HPDE6-E6E7 (cell line): ENCODE measurements around the gene THOC5.
"Not testable (repeated sequence)": the region's sequence is repeated elsewhere in the genome, so short reads cannot be mapped to it uniquely, and the experiment has no call there.

Experiments
- DNase-seq: peaks from one replicate; pipeline ENCODE4 v3.0.0; 2011; ENCODE audit warnings: missing footprints; ENCODE audit errors: extremely low spot score

The THOC5 gene

GRCh38 chr22:29563652-29564460 lies 10.3 kb upstream of the THOC5 start:
- DNase-seq: no peak

DNA sequence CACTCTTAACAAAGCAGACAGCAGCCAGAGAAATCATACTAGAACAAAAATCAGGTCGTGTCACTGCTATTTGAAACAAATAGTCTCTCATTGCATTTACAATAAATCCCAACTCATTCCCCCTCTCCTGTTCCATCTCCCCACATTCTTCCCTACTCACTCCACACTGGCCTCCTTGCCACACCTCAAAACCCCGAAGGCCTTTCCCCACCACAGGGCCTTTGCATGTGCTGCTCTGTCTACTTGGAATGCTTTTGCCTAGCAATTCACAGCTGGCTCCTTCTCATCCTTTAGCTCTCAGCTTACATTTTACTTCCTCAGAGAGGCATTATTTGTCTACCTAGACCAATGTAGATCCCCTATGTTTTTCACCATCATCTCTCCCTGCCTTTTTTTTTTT lies 6.3 kb upstream of the THOC5 start:
- no peak for DNase-seq

DNA sequence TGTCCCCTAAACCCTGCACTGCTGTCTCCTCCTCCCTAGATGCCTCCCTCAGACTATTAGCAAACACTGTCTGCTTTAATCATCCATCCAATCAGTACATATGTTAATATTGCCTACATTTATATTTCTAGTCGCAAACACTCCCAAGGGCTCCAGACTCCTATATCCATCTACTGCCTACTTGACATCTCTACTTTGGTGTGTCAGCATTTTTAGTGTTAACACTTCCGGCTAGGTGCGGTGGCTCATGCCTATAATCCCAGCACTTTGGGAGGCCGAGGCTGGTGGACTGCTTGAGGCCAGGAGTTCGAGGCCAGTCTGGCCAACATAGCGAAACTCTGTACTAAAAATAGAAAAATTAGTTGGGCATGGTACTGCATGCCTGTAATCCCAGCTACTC lies 5.5 kb upstream of the THOC5 start:
- DNase-seq: no peak

GRCh38 chr22:29555065-29555644 lies 1.6 kb upstream of the THOC5 start:
- no peak for DNase-seq

GRCh38 chr22:29552357-29552756 lies 1.2 kb downstream of the THOC5 start:
- not testable (repeated sequence) for DNase-seq

GRCh38 chr22:29550005-29550404 lies 3.6 kb downstream of the THOC5 start:
- no peak for DNase-seq

- not testable (repeated sequence) for DNase-seq
Measured at GRCh38 chr22:29545045-29545444, 8.5 kb downstream of the THOC5 start.

- no peak for DNase-seq
Measured at GRCh38 chr22:29541845-29542244, 11.7 kb downstream of the THOC5 start.

DNA sequence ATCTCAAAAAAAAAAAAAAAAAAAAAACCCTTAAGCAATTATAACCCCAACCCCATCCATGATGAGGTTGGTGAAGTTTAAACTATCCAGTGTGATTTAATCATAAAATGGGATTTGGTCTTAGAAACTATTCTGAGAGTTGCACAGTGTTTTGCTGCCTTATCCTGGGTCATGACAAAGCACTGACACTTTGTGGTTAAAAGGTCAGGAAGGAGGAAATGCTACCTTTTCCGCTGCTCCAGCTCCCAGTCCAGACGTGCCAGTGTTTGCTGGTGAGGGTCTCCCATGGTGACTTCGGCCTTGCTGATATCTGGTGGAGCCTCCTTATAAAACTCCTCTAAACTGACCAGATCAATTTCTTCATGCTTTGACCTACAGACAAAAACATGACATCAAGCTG lies 14.5 kb downstream of the THOC5 start:
- DNase-seq: no peak

DNA sequence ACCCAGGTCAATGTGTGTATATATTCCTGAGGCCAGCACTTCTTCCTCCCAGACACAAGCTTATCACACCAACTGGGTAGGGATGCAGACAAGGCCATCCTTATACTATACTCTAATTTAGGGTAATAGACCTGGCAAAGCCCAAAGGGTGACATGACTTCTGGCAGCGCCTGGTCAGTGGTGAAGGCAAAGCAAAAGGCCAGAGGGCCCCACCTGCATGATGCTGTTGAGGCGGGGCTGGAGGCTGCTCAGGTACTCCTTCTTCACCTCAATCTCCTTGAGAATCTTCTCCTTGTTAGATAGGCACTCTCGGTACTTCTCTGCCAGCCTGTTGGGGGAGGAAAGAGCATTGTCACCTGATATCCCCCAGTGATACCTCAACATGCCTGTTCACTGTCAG lies 17.1 kb downstream of the THOC5 start:
- no peak for DNase-seq

- no peak for DNase-seq
Measured at GRCh38 chr22:29531419-29531818, 22.1 kb downstream of the THOC5 start.

DNA sequence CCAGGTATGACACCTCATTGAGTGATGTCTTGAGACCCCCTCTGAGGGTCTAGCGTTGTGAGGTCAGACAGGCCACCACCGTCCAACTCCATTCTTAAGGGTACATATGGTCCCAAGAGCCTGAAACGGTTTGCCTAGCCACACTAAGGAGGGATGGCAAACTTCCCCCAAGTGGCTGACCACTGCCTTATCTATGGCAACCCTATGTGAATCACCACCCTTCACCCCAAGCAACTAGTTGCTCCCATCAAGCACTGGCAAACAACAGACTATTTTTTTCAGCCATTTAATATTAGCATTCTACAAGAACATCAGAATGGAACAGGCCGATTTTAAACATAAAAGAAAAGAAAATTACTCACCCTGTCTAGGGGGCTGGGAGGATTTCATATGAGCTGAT lies 22.8 kb downstream of the THOC5 start:
- DNase-seq: no peak

GRCh38 chr22:29528144-29528543 lies 25.4 kb downstream of the THOC5 start:
- no peak for DNase-seq

DNA sequence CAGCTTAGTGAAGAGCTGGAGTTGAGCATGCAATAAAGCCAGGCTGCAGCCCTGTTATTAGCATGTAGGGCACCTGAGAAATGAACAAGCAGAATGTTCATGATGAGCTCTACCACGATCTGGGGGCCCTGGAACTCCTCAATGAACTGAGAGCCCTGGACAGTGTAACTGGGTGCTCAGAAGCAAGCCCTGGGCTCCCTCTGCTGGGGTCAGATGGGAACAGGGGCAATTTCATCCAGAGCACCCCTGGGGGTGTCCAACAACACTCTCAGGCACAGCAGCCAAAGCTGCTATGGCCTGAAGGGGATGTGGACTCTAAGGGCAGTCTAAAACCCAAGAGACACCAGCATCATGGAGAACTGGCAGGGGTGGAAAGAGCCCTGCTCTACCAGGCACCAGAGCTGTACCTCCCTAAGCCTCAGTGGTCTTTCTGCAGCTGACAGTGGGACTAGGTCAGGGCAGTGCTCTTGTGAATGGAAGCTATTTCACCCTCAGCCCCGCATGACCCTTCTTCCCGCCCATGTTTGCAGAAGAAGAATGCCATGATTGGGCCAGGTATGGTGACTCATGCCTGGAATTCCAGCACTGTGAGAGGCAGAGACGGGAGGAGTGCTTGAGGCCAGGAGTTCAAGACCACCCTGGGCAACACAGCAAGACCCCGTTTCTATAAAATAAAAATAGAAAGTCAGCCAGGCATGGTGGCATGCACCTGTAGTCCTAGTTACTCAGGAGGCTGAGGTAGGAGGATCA lies 28.9 kb downstream of the THOC5 start:
- no peak for DNase-seq

- DNase-seq: no peak
Measured at GRCh38 chr22:29523761-29524160, 29.8 kb downstream of the THOC5 start.

- DNase-seq: no peak
Measured at GRCh38 chr22:29521526-29521925, 32.0 kb downstream of the THOC5 start.

- DNase-seq: no peak
Measured at GRCh38 chr22:29520851-29521250, 32.7 kb downstream of the THOC5 start.

GRCh38 chr22:29519996-29520395 lies 33.6 kb downstream of the THOC5 start:
- no peak for DNase-seq

- no peak for DNase-seq
Measured at GRCh38 chr22:29518427-29518826, 35.1 kb downstream of the THOC5 start.

- DNase-seq: no peak
Measured at GRCh38 chr22:29517215-29517908, 36.2 kb downstream of the THOC5 start.

GRCh38 chr22:29512031-29512430 lies 41.5 kb downstream of the THOC5 start:
- DNase-seq: no peak
